ENCODE results near the gene ACOXL.

GRCh38 chr2:110800611-110801402, 68.4 kb downstream of the ACOXL start:
- TF ChIP-seq POLR2A (IDR thresholded peaks at IDR 0.05) (no peak), CTCF (IDR thresholded peaks at IDR 0.05) (no peak)
